Gastrocnemius medialis (tissue), 4 donors: Measurements from ENCODE around the gene VAMP5.

Source experiments
- POLR2A ChIP-seq, 2 donors: fragments of 450-650 bp; IDR thresholded peaks; one replicate each; pipeline ENCODE4 v1.6.1; 2017; ENCODE audit warnings: antibody characterized with exemption in 2 of 2, mild to moderate bottlenecking in 2 of 2, moderate library complexity in 2 of 2
- TF ChIP-seq, protein P1 (sequence below), 5 experiments: fragments of 450-650 bp in 3 of 5; fragments of 200-600 bp in 2 of 5; sonication (generic) in 2 of 5; IDR thresholded peaks in 4 of 5; conservative IDR thresholded peaks in 1 of 5; 1 replicate in 4 of 5; 2 replicates in 1 of 5; pipeline ENCODE4 v1.5.1; 2016 to 2019; ENCODE audit warnings: antibody characterized with exemption in 5 of 5, mild to moderate bottlenecking in 3 of 5, moderate library complexity in 3 of 5

DNA sequence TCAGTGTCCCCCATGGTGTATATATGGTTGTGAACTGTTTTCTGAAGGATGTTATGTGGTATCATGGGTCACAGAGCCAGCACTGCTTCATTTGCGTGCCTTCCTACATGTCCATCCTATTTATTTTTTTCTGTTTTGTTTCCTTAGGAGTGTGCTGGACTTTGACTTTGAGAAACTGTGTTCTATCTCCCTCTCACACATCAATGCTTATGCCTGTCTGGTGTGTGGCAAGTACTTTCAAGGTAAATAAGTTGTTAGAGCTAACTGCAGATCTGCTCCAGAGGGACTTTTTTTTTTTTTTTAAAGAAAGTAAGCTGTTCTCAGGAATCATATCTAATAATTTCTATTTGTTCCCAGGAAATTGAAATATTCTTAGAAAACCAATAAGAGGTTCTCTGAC is 37.1 kb downstream of the VAMP5 start:
- TF ChIP-seq, protein P1, sequence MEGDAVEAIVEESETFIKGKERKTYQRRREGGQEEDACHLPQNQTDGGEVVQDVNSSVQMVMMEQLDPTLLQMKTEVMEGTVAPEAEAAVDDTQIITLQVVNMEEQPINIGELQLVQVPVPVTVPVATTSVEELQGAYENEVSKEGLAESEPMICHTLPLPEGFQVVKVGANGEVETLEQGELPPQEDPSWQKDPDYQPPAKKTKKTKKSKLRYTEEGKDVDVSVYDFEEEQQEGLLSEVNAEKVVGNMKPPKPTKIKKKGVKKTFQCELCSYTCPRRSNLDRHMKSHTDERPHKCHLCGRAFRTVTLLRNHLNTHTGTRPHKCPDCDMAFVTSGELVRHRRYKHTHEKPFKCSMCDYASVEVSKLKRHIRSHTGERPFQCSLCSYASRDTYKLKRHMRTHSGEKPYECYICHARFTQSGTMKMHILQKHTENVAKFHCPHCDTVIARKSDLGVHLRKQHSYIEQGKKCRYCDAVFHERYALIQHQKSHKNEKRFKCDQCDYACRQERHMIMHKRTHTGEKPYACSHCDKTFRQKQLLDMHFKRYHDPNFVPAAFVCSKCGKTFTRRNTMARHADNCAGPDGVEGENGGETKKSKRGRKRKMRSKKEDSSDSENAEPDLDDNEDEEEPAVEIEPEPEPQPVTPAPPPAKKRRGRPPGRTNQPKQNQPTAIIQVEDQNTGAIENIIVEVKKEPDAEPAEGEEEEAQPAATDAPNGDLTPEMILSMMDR (IDR thresholded peaks at IDR 0.05 in 4 of 5, conservative IDR thresholded peaks at IDR 0.05 in 1 of 5): no peak
- no peak for TF ChIP-seq POLR2A (IDR thresholded peaks at IDR 0.05)
